Melanocyte of skin (primary cell): ENCODE results near the gene OR8B8. TPM values are rescaled to one million over a fixed set of nuclear protein-coding genes. Genes with fewer than 3 reads are reported as not detected.

ENCODE experiments used
- total RNA-seq, 2 donors: library from RNA; depleted of rRNA; stranded (reverse); fragments of >200 nt; gene quantifications; 2 replicates each; pipeline ENCODE4 v1.2.3, GENCODE V29; 2012

The OR8B8 gene
- total RNA-seq, result not detected

GRCh38 chr11:124445646-124446150, at the start of gene OR8B8:
TSS of gene OR8B8 (minus strand) at chr11:124445696. CDS start at chr11:124441085, 4,611 bp downstream.

GRCh38 chr11:124424384-124424921, 21.0 kb downstream of the OR8B8 start, which contains the start of gene OR8B4:
TSS of gene OR8B4 (minus strand) at chr11:124424871. CDS start at chr11:124424871, 0 bp downstream.

GRCh38 chr11:124398924-124399323, 46.6 kb downstream of the OR8B8 start, which contains the start of gene OR8B3:
TSS of gene OR8B3 (minus strand) at chr11:124399024. CDS start at chr11:124397351, 1,673 bp downstream.

Other genes with a start within 250 kb of the OR8B8 start
- gene OR8G1, start 204.6 kb downstream of the OR8B8 start, total RNA-seq, result under 1 TPM in 1 of 2 donors, not detected in 1; under 0.01 TPM
- not detected for gene OR8G5, start 189.3 kb downstream of the OR8B8 start, total RNA-seq
- gene OR8D1, start 131.7 kb downstream of the OR8B8 start, total RNA-seq, result not detected
- gene OR8D2, start 125.5 kb downstream of the OR8B8 start, total RNA-seq, result not detected
- gene OR8B2, start 61.2 kb downstream of the OR8B8 start, total RNA-seq, result not detected
- gene OR8B3, start 46.7 kb downstream of the OR8B8 start, total RNA-seq, result not detected
- not detected for gene OR8B4, start 20.8 kb downstream of the OR8B8 start, total RNA-seq
- gene OR8B12, start 98.0 kb upstream of the OR8B8 start, total RNA-seq, result not detected
- not detected for gene OR8A1, start 124.3 kb upstream of the OR8B8 start, total RNA-seq
- not detected for gene PANX3, start 165.7 kb upstream of the OR8B8 start, total RNA-seq
- 10 to 100 TPM; 19.6 to 27.2 TPM for gene TBRG1, start 177.2 kb upstream of the OR8B8 start, total RNA-seq
- gene SIAE, start 228.0 kb upstream of the OR8B8 start, total RNA-seq, result 1 to 10 TPM; 6.7 to 8.9 TPM
- gene SPA17, start 228.2 kb upstream of the OR8B8 start, total RNA-seq, result 1 to 10 TPM; 6.0 to 6.9 TPM